Coronary artery (tissue), 2 donors: Measurements from ENCODE around the gene EIF3F.

Experiments
- DNase-seq: peaks from one replicate; pipeline ENCODE4 v3.0.0-alpha.2; 2017; ENCODE audit warnings: low spot score
- H3K27ac ChIP-seq, 2 donors: fragments of 200-600 bp; sonication (generic); one replicate each; pipeline ENCODE4 v1.5.1; 2016 to 2019
- H3K4me3 ChIP-seq: fragments of 200-600 bp; sonication (generic); 2 replicates; pipeline ENCODE4 v1.5.1; 2016; ENCODE audit warnings: mild to moderate bottlenecking, moderate library complexity
- CTCF ChIP-seq: fragments of 200-600 bp; sonication (generic); IDR thresholded peaks from one replicate; pipeline ENCODE4 v1.5.1; 2019; ENCODE audit warnings: antibody characterized with exemption

The EIF3F gene

GRCh38 chr11:8016440-8016839, 29.3 kb downstream of the EIF3F start:
- TF ChIP-seq CTCF, result no peak
- no peak overlapping the region for H3K27ac ChIP-seq
- no peak overlapping the region for H3K4me3 ChIP-seq
- no peak for DNase-seq

- no peak overlapping the region for H3K4me3 ChIP-seq
- no peak overlapping the region for H3K27ac ChIP-seq
- DNase-seq, result peak; percentile 38
- no peak for TF ChIP-seq CTCF
Observed at GRCh38 chr11:8017071-8017470, 29.9 kb downstream of the EIF3F start.

- peak; percentile 57 for DNase-seq
- Histone ChIP-seq H3K4me3 (peak overlapping the region; percentile 83), H3K27ac (peak overlapping the region in 1 of 2 donors; percentile 78)
- TF ChIP-seq CTCF, result no peak
Observed at GRCh38 chr11:8017894-8018483, 30.9 kb downstream of the EIF3F start.

GRCh38 chr11:8018484-8019313, 31.6 kb downstream of the EIF3F start:
- TF ChIP-seq CTCF, result no peak
- Histone ChIP-seq H3K27ac (peak overlapping the region; percentile 61 to 78), H3K4me3 (peak overlapping the region; percentile 83)
- DNase-seq, result peak; percentile 85

GRCh38 chr11:8019314-8020243, 32.4 kb downstream of the EIF3F start:
- peak overlapping the region; percentile 61 to 78 for H3K27ac ChIP-seq
- peak; percentile 74 for DNase-seq
- no peak for TF ChIP-seq CTCF
- peak overlapping the region; percentile 83 for H3K4me3 ChIP-seq

GRCh38 chr11:8020244-8020597, 33.1 kb downstream of the EIF3F start:
- peak; percentile 26 for DNase-seq
- no peak for TF ChIP-seq CTCF
- Histone ChIP-seq H3K4me3 (peak overlapping the region; percentile 83), H3K27ac (no peak overlapping the region)
